HG03460 (cell line): Measurements from ENCODE around the gene AP3D1.
"Not testable (repeated sequence)": the region's sequence is repeated elsewhere in the genome, so short reads cannot be mapped to it uniquely, and the experiment has no call there.

Source experiments
- ATAC-seq: cut with Tn5 transposase; IDR thresholded peaks from one replicate; pipeline ENCODE4 v1.9.1; 2021; ENCODE audit not compliant: unreplicated experiment

The AP3D1 gene

GRCh38 chr19:2129892-2130770 lies 21.2 kb downstream of the AP3D1 start:
- ATAC-seq, result no peak

- ATAC-seq, result no peak
Measured at GRCh38 chr19:2129486-2129885, 21.9 kb downstream of the AP3D1 start.

- ATAC-seq, result no peak
Measured at GRCh38 chr19:2129022-2129421, 22.3 kb downstream of the AP3D1 start.

GRCh38 chr19:2128252-2128651 lies 23.1 kb downstream of the AP3D1 start:
- not testable (repeated sequence) for ATAC-seq

GRCh38 chr19:2127758-2128157 lies 23.6 kb downstream of the AP3D1 start:
- ATAC-seq, result no peak

- ATAC-seq, result no peak
Measured at GRCh38 chr19:2126879-2127518, 24.4 kb downstream of the AP3D1 start.

- no peak for ATAC-seq
Measured at GRCh38 chr19:2123682-2124387, 27.5 kb downstream of the AP3D1 start.

GRCh38 chr19:2122982-2123381 lies 28.4 kb downstream of the AP3D1 start:
- no peak for ATAC-seq

- no peak for ATAC-seq
Measured at GRCh38 chr19:2122251-2122650, 29.1 kb downstream of the AP3D1 start.

GRCh38 chr19:2121416-2122051 lies 29.8 kb downstream of the AP3D1 start:
- ATAC-seq, result no peak

GRCh38 chr19:2120821-2121220 lies 30.5 kb downstream of the AP3D1 start:
- no peak for ATAC-seq

- ATAC-seq, result no peak
Measured at GRCh38 chr19:2119921-2120785, 31.2 kb downstream of the AP3D1 start.

GRCh38 chr19:2118438-2118837 lies 32.9 kb downstream of the AP3D1 start:
- no peak for ATAC-seq

- ATAC-seq, result no peak
Measured at GRCh38 chr19:2117215-2117960, 34.0 kb downstream of the AP3D1 start.

- ATAC-seq, result no peak
Measured at GRCh38 chr19:2116507-2116906, 34.9 kb downstream of the AP3D1 start.

- no peak for ATAC-seq
Measured at GRCh38 chr19:2115911-2116426, 35.4 kb downstream of the AP3D1 start.

GRCh38 chr19:2115324-2115723 lies 36.0 kb downstream of the AP3D1 start:
- ATAC-seq, result no peak

GRCh38 chr19:2114821-2115220 lies 36.5 kb downstream of the AP3D1 start:
- ATAC-seq, result no peak

GRCh38 chr19:2114218-2114617 lies 37.1 kb downstream of the AP3D1 start:
- ATAC-seq, result no peak
